Measurements from ENCODE around the gene SLC25A1. TPM values are rescaled to one million over a fixed set of nuclear protein-coding genes. Genes with fewer than 3 reads are reported as not detected.
A peak's percentile ranks its signal among the peaks of the same experiment; 100 is the strongest.

Gene SLC25A1
- total RNA-seq, 4 donors from 2014 or later, result 60.1 to 83.2 (median 71.1) TPM

DNA sequence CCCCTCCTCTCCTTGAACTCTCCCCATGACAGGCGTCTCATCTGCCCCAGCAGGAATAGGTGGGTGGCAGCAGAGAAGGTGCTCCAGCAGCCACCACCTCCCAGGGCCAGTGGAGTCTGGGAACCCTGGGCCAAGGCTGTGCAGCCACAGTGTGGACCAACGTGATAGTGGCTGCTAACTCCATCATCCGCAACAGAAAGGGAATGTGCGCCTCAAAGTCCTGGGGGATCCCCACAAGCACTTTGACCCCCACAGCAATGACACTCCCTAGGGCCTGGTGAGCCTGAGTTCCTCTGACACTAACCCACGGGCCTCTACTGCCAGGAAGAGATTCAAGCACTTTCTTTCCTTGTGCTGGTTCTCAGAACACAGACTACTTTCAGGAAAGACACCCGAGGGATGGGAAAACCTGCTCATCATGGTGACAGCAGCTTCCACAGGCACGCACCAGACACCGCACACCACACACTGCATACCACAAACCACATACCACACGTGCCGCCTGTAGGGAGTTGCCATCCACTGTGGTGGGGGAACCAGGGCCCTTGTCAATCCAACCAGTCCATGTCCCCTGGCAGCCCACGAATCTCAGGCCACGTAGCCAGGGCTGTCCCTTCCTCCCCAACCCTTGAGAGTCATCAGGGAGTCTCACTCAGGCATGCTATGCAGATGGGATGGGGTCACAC, 3.4 kb upstream of the SLC25A1 start:
- 66 to 67% methylated on average over 6 to 10 of the region's 12 CpGs for WGBS, 2 donors
- intact Hi-C loops (cut with DNase I; ENCODE audit: low total_unique reads), result no loop called here
- H3K4me3 ChIP-seq (ENCODE audit: low read depth, poor library complexity, severe bottlenecking), result no peak overlapping the region
- no peak for TF ChIP-seq POLR2A (IDR thresholded peaks at IDR 0.05)
- TF ChIP-seq, protein P1, sequence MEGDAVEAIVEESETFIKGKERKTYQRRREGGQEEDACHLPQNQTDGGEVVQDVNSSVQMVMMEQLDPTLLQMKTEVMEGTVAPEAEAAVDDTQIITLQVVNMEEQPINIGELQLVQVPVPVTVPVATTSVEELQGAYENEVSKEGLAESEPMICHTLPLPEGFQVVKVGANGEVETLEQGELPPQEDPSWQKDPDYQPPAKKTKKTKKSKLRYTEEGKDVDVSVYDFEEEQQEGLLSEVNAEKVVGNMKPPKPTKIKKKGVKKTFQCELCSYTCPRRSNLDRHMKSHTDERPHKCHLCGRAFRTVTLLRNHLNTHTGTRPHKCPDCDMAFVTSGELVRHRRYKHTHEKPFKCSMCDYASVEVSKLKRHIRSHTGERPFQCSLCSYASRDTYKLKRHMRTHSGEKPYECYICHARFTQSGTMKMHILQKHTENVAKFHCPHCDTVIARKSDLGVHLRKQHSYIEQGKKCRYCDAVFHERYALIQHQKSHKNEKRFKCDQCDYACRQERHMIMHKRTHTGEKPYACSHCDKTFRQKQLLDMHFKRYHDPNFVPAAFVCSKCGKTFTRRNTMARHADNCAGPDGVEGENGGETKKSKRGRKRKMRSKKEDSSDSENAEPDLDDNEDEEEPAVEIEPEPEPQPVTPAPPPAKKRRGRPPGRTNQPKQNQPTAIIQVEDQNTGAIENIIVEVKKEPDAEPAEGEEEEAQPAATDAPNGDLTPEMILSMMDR (IDR thresholded peaks at IDR 0.05), result no peak
- DNase-seq (ENCODE audit: low spot score in 2 of 2), result no peak

DNA sequence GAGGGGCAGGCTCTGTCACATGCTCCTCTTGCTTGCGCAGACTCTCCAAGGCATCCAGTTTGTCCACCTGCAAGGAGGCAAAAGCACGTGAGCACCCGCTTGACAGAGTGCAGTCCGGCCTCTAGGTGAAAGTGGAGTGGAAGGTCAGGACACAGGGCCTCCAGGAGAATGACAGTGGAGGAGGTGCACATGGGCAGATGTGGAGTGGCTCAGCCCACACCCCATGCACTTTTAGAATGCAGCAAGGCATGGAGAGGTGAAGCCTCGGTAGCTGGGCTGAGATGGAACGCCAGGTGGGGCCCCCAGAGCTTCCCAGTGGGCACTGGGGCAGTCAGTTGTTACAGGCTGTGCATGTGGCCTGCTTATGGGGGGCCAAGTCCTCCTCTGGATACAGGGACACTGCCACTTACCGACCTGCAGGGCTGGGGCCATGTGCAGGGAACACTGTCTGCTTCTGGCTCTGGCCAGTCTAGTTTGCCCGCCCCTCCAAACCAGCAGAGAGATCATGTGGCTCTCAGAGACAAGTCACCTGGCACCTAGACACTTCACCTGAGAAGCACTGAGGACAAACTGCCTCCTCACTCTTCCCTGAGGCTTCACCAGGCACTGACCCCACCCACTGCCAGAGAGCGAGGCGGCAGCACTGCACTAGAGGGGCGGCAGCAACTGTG, 2.3 kb upstream of the SLC25A1 start:
- WGBS, 2 donors, result 81 to 87% methylated on average over 11 of the region's 11 CpGs
- DNase-seq (ENCODE audit: low spot score in 2 of 2), result no peak
- no peak overlapping the region for H3K4me3 ChIP-seq (ENCODE audit: low read depth, poor library complexity, severe bottlenecking)
- intact Hi-C loops (cut with DNase I; ENCODE audit: low total_unique reads), result no loop called here
- TF ChIP-seq, protein P1 (IDR thresholded peaks at IDR 0.05), result no peak
- no peak for TF ChIP-seq POLR2A (IDR thresholded peaks at IDR 0.05)

DNA sequence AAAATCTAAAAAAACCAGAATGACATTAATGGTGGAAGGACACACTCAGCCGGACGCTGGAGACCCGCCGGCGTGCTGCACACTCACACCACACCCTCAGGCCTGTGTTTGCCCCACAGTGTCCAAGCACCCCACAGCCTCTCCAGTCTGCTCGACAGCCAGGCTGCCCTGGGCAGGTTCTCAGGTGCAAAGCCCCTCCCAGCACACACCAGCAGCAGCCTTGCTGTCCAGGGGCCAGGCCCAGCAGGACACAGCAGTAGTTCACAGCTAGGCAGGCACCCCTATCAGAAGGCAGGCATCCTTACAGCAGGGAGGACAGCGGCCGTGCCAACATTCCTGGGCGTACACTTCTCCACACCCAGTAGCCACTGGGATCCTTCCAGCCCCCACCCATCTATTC, 1.7 kb upstream of the SLC25A1 start:
- DNase-seq (ENCODE audit: low spot score in 2 of 2), result no peak
- no peak overlapping the region for H3K4me3 ChIP-seq (ENCODE audit: low read depth, poor library complexity, severe bottlenecking)
- 85 to 100% methylated on average over 5 to 9 of the region's 9 CpGs for WGBS, 2 donors
- TF ChIP-seq, protein P1 (IDR thresholded peaks at IDR 0.05), result no peak
- no peak for TF ChIP-seq POLR2A (IDR thresholded peaks at IDR 0.05)
- intact Hi-C loops (cut with DNase I; ENCODE audit: low total_unique reads), result no loop called here

DNA sequence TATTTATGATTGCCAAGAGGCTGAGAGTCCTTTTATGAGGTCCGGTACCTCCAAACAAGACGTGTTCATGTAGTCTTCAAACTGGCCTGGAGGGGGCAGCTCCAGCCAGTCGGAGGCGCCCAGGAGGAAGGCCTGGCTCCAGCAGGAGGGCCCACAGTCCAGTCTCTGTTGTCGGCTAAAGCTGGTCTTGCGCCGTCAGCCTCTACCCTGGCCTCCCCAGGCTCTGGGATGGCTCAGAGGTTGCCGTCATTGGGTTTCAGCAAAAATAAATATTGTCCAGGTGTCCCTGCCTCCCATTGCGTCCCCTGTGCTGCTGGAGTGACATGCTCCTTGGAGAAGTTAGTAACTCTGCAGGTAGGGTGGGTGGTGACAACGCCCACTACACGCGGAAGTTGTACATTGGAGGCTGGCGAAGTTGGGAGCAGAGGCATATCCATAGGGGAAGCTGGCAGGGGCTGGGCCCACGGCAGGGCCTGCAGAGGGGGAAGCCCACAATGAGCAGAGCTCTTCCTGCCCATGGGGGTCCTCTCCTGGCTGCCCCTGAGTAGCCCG, 1.0 kb upstream of the SLC25A1 start:
- H3K4me3 ChIP-seq (ENCODE audit: low read depth, poor library complexity, severe bottlenecking), result no peak overlapping the region
- peak in 1 of 2 donors; percentile 57 for DNase-seq (ENCODE audit: low spot score in 2 of 2)
- WGBS, 2 donors, result 39 to 41% methylated on average over 13 to 15 of the region's 15 CpGs
- intact Hi-C loops (cut with DNase I; ENCODE audit: low total_unique reads), result no loop called here
- TF ChIP-seq, protein P1 (IDR thresholded peaks at IDR 0.05), result no peak
- no peak for TF ChIP-seq POLR2A (IDR thresholded peaks at IDR 0.05)

DNA sequence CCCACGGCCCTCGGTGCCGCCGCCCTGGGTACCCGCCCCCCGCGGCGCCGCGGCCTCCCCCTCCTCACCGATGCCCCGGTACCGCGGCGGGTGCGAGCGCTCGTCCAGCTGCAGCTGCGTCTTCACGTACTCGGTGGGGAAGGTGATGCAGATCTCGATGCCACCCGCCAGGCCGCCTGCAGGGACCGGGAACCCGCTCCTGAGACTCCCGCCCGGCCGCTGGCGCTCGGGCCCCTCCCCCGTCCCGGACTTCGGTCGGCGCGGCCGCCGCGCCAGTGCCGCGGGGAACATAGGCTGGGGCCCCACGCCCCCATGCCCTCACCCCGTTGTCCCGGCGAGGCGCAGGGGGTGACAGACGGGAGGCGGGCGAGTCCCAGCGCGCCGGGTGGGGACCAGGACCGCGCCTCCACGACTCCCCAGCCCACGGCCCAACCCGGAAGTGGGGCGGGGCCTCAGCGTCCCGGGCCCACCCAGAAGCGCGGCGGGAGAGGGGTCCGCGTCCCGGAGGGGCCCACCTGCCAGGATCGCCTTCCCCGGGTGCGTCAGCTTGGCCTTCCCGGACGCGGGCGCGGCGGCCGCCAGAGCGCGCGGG, 375 bp downstream of the SLC25A1 start:
- no peak for DNase-seq (ENCODE audit: low spot score in 2 of 2)
- TF ChIP-seq, protein P1 (IDR thresholded peaks at IDR 0.05), result no peak
- TF ChIP-seq POLR2A (IDR thresholded peaks at IDR 0.05), result no peak
- intact Hi-C loops (cut with DNase I; ENCODE audit: low total_unique reads), result no loop called here
- 1% methylated on average over 57 of the region's 80 CpGs; no CpG with 5 or more reads in 1 of the 2 donors for WGBS, 2 donors
- peak overlapping the region; percentile 84 for H3K4me3 ChIP-seq (ENCODE audit: low read depth, poor library complexity, severe bottlenecking)
